Epithelial cell of esophagus (primary cell): ENCODE data around the gene TACC2.
"Not testable (repeated sequence)": the region's sequence is repeated elsewhere in the genome, so short reads cannot be mapped to it uniquely, and the experiment has no call there.

Experiments used
- DNase-seq: peaks from one replicate; pipeline ENCODE4 v3.0.0; 2010; ENCODE audit warnings: low read depth
- H3K4me3 ChIP-seq: 2 replicates; pipeline ENCODE4 v1.5.1; 2011; ENCODE audit warnings: mild to moderate bottlenecking, low read length, control low read depth
- TF ChIP-seq, protein P1 (sequence below): IDR thresholded peaks from 2 replicates; pipeline ENCODE4 v1.5.1; 2011; ENCODE audit warnings: low read depth, mild to moderate bottlenecking, low read length, control low read depth, inconsistent platforms; ENCODE audit not compliant: insufficient read depth; ENCODE audit errors: missing control alignments

Gene TACC2

DNA sequence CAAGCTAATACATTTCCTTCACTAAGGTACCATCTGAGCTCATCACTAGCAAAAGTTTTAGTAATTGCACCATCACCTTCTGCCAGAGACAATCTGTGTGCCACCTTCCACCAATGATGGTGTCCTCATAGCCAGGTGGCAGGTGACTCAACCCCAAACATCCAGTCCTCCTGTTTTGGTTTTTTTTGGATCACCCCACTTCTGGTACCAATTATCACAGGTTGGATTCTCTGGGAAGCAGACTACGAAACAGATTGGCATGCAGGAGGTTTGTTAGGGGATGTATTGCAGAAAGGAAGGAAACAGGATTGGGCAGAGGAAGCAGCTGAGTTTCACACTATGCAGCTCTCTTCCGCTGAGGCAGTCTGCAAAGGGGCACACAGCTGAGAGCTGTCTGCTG, 4.5 kb upstream of the TACC2 start:
- DNase-seq, result no peak
- no peak overlapping the region for H3K4me3 ChIP-seq
- TF ChIP-seq, protein P1, sequence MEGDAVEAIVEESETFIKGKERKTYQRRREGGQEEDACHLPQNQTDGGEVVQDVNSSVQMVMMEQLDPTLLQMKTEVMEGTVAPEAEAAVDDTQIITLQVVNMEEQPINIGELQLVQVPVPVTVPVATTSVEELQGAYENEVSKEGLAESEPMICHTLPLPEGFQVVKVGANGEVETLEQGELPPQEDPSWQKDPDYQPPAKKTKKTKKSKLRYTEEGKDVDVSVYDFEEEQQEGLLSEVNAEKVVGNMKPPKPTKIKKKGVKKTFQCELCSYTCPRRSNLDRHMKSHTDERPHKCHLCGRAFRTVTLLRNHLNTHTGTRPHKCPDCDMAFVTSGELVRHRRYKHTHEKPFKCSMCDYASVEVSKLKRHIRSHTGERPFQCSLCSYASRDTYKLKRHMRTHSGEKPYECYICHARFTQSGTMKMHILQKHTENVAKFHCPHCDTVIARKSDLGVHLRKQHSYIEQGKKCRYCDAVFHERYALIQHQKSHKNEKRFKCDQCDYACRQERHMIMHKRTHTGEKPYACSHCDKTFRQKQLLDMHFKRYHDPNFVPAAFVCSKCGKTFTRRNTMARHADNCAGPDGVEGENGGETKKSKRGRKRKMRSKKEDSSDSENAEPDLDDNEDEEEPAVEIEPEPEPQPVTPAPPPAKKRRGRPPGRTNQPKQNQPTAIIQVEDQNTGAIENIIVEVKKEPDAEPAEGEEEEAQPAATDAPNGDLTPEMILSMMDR, result no peak

DNA sequence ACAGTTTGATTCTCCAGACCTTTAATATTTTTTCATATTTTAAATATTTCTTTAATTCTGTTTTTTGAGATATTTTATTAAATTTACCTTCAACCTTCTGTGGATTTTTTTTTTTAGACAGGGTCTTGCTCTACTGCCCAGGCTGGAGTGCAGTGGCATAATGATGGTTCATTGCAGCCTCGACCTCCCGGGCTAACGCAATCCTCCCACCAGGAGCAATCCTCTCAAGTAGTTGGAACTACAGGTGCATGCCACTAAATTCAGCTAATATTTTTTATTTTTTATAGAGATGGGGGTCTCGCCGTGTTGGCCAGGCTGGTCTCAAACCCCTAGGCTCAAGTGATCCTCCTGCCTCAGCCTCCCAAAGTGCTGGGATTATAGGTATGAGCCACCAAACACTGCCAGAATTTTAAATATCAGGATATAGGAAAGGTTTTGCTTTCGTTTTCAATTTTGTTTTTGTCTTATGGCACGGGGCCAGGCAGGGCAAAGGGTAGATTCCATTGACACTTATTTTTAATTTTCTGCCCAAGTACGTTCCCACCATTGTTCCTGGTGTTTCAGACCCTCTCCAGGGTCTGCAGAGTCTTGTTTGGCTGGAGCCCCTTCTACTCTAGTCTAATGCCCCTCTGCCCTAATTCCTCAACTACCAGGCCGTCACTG, 1.2 kb downstream of the TACC2 start:
- H3K4me3 ChIP-seq, result no peak overlapping the region
- no peak for DNase-seq
- TF ChIP-seq, protein P1, result no peak

DNA sequence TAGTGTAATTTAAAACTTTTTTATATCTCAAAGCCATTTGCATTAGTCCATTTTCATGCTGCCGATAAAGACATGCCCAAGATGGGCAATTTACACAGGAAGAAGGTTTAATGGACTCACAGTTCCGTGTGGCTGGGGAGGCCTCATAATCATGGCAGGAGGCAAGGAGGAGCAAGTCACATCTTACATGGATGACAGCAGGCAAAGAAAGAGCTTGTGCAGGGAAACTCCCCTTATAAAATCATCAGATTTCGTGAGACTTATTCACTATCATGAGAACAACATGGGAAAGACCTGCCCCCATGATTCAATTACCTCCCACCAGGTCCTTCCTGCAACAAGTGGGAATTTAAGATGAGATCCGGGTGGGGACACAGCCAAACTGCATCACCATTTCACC, 2.8 kb downstream of the TACC2 start:
- not testable (repeated sequence) for H3K4me3 ChIP-seq, DNase-seq

DNA sequence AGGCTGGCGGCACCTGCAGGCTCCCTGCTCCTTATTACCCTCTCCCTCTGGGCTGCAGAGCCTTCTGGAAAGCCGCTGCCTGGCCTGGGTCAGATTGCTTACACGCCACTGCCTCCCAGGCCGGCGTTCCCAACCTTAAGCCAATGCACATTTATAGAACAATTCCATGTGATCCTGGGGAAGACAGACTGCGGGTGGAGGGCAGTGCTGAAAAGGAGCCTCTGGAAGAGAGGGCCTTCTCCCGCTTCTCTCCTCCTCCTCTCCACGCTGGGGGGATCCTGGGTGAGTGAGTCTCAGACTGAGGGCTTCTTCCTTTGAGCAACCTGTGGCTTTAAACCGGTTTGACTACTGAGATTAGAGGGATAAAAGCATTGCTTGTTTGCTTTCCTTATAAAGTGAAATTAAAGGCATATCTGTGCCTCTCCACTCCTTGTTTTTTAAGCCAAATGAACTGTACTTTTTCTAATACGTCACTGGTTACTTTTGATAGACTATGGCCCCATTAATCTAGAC, 5.5 kb downstream of the TACC2 start:
- peak; percentile 66 for DNase-seq
- peak overlapping the region; percentile 19 for H3K4me3 ChIP-seq
- TF ChIP-seq, protein P1, result no peak

DNA sequence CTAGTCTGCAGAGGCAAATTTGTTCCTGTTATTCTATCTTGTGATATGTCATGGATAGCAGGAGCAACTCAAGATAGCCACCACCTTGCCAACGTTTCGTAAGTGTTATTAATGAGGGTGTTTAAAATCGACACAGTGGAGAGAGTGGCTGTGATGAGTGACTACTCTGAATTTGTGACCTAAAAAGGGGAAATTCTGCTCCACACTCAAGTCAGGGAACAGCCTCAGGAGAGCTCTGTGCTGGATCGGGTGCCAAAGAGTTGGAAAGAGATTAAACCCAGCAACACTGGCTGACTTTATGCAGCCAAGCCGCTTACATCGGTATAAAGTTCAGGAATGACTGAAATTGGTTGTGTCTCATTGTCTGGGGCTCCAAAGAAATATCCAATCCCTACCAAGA, 9.5 kb downstream of the TACC2 start:
- no peak for DNase-seq
- TF ChIP-seq, protein P1, result no peak
- H3K4me3 ChIP-seq, result no peak overlapping the region

DNA sequence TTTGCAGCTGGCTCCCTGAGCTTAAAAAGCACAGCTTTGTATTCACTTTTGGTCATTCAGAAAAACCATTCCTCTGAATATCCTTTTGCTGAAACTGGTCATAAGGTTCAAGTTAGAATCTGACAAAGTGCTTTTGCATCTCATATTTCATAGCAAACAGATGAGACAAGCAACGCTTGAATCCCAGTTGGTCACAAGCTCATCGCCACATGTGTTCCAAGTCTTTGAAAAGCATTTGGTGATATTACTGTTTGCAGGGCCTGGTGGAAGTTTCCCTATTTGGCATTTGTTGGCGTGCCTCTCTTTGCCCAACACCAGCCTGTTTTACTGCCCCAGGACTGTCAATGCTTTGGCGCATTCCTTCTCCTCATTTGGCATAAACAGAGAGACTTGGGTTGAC, 10.3 kb downstream of the TACC2 start:
- no peak for DNase-seq
- TF ChIP-seq, protein P1, result no peak
- H3K4me3 ChIP-seq, result no peak overlapping the region

DNA sequence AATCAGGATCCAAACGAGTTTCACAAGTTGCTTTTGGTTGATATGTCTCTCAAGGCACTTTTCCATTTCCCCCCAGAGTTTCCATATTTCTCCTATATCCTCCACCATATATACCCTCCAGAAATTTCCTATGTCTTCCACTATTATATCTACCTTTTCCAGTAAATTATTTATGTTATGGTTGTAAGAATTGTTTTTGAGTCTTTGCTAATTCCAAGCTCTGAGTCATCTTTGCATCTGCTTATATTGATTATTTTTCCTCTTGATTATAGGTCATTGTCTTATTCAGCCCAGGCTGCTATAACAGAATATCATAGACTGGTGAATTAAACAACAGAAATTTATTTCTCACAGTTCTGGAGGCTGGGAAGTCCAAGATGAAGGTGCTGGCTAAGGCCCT, 12.7 kb downstream of the TACC2 start:
- TF ChIP-seq, protein P1, result no peak
- DNase-seq, result no peak
- no peak overlapping the region for H3K4me3 ChIP-seq

DNA sequence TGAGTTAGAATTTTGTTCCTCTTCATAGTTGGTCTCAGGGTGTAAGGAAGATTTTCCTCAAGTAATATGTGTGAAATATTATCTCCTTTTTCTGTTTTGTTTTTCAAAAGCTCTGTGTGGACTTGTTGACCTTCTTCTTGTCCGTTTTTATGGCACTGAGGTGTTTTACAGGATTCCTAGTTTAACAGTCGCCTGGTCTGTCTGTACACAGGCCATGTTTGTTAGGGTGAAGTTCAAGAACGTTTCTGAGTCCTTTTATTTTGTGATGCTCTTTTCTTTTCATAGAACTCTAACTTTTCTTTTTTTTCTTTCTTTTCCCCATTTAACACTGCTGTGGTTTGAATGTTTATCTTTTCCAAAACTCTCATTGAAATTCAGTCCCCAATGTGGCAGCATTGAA, 18.5 kb downstream of the TACC2 start:
- H3K4me3 ChIP-seq, result no peak overlapping the region
- TF ChIP-seq, protein P1, result no peak
- DNase-seq, result no peak
